HG03575 (cell line): ENCODE results near the gene IMMP2L.
A peak's percentile ranks its signal among the peaks of the same experiment; 100 is the strongest.
"Not testable (repeated sequence)": the region's sequence is repeated elsewhere in the genome, so short reads cannot be mapped to it uniquely, and the experiment has no call there.

Source experiments
- ATAC-seq: cut with Tn5 transposase; IDR thresholded peaks from one replicate; pipeline ENCODE4 v1.9.1; 2021; ENCODE audit not compliant: unreplicated experiment, insufficient number of reproducible peaks, low FRiP score; ENCODE audit errors: extremely low read depth

Gene IMMP2L

DNA sequence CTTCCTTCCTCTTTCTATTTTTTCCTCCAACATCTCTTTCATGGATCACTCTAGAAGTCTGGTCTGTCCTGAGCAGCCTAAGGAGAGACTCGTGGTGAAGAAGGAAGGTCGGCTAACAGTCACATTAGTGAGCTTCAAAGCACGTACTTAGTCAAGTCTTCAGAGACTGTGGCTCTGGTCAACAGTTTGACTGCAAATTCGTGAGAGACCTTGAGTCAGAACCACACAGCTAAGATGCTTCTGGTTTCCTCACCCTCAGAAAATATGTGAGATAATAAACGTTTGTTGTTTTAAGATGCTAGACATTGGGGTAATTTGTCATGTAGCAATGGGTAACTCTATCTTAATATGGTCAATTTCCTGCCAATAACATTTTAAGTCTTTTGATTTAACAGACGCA is 597.5 kb downstream of the IMMP2L start:
- ATAC-seq, result no peak

DNA sequence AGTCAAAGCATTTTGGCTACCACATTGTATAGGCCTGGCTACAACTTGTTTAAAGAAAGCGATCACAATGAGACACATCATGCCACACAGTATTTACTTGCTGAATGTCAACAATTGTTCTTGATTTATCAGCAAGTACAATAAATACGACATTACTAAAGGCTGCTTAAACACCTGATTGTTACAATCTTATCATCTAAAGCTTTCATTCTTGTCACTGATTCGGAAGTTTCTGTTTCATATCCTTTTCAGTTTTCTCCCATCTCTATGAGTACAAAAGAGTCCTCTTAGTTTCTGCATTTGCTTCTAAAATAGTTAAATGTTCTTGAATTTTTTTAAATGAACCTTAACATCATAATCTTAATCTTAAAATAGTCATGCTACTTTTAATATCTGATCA is 599.5 kb downstream of the IMMP2L start:
- ATAC-seq, result no peak

DNA sequence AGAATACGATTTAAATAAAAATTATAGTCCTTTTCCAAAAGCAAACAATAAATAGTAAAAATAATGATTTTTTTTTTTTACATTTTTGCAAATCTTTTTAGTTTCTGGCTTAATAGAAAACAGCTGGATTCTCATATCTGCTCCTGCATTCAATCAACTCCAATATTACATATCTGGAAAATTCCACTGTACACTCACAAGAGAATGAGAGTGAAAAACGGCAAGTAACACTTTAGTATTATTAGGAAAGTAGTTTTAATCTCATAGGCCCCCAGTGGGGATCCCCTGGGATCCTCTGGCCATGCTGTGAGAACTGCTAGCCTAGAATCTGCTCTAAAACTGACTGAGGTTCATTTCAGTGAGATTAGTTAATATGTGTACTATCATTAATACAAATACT is 599.9 kb downstream of the IMMP2L start:
- no peak for ATAC-seq

DNA sequence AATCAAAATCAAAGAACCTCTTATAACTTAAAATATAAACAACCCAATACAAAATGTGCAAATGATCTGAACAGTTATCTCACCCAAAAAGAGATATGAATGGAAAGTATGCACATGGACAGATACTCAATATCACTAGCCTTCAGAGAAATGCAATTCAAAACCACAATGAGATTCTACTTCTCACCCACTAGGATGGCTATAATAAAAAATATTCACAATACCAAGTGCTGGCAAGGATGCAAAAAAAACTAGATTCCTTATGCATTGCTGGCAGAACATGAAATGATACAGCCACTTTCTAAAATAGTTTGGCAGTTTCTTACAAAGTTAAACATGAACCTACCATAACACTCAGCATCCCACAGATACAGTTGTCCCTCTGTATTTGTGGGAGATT is 601.5 kb downstream of the IMMP2L start:
- ATAC-seq, result no peak

DNA sequence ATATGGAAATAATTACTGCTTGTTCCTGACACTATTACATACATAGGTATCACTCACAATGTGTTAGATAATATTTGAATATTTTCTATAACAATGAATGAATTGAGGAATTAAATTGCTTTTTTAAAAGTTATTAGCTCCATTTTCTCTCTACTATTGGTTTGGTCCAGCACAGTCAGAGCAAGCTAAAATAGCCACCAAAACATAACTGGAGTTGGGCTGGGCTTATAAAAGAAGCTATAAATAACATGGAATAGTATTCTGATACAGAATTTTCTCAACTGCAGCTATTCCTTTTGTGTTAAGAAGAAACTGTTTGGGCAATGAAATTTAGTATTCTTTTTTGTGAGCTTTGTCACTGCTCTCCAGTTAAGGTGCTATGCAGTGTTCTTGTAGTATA is 614.0 kb downstream of the IMMP2L start:
- no peak for ATAC-seq

DNA sequence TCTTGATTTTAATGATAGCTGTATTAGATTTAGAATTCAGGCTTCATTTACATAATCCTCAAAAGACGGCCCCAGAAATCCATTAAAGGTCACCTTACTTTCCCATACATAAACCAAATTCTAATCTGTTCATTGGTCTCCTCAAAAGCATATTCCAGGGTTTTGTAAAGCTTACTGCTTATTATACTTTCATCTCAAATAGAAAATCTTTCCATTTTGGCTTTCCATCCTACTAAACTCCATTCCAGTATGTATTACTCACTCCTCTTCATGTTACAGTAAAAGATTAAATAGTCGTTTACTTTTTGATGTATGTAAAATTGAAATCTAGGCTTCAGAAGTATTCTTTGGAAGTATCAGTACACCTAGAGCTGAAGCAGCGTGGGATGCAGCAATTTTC is 614.9 kb downstream of the IMMP2L start:
- no peak for ATAC-seq

DNA sequence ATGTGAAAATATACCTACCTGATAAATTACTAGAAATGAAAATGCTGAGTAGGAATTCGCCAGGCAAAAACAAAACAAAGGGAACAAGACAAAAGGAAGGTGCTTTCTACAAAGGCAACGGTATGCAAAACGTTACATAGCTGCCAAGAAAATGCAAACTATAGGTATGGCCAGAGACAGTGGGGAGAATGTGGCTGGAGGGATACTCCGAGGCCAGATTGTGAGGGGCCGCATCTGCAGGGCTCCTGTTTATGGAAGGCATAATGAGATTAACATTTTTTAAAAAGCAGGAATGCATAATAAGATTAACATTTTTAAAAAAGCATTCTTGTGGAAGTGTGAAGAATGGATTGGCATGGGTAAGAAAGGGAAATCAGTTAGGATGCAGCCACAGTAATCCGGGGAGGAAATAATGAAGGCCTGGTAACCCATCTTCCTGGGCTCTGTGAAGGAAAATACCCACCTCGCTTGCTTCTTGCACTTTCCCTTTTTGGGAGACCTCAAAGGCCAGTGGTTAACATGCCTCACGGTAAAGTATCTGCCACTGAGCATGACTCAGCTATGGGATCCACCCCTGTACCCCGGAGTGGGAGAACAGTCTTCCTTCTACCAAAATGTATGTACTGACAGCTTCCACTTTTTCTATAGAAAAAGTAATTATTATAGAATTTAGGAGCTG is 617.2 kb downstream of the IMMP2L start:
- ATAC-seq, result no peak

DNA sequence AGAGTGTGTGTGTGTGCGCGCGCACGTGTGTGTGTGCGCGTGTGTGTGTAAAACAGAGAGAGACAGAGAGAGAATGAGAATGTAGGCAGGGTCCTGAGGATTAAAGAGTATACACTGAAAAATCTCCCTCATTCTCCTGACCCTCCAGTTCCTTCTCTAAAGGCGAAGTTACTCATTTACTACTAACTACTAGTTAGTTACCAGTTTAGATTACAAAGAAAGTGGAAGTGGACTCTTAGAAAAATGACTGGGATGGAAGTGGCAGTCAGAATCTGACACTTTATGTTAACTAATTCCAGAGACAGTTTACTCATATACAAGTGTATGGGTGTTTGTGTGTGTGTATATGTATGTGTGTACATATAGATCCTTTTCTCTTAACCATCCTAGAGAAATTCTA is 617.8 kb downstream of the IMMP2L start:
- ATAC-seq, result no peak

DNA sequence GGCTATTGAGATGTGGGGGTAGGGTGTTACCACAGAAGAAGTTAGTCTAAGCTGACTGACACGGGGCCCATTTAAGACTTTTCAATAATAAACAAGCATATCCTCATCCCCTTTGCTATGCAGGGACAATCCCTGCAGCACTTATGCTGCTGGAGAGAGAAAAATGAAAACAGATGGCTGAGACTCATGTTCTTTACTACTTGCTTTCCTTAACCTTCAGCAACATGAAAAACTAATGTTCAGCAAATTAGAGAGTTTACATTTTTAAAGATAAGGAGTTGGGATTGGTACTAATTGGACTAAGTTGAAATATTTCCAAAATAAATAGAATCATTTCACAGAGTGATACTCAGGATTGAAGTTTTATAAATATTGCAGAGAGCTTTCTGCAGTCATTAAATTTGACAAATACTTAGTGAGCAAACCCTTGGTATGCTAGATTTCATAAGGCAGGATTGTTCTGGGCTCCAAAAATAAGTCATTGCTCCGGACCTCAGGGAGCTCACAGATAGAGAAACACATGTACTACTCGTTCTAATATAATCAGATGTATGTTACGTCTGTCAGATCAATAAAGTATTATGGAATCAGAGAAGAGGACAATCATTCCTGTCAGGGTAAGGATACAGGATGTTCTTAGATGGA is 618.5 kb downstream of the IMMP2L start:
- no peak for ATAC-seq

DNA sequence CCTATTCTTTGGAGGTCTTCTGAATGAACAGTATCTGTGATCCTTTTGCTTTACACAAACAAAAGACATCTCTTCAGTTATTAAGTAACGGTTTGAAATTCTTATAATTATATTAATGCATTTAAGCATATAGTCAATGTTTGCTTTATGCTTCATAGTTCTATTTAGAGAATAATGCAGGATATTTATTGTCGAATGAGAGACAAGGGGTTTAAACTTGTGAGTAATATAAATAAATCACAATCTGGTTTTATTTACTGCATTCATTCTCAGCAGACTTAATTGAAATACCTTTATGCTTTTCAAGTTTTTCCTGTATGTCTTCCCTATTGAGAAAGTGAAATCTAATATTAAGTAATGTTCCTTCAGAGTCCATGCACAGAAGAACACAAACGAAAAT is 620.9 kb downstream of the IMMP2L start:
- ATAC-seq, result no peak

DNA sequence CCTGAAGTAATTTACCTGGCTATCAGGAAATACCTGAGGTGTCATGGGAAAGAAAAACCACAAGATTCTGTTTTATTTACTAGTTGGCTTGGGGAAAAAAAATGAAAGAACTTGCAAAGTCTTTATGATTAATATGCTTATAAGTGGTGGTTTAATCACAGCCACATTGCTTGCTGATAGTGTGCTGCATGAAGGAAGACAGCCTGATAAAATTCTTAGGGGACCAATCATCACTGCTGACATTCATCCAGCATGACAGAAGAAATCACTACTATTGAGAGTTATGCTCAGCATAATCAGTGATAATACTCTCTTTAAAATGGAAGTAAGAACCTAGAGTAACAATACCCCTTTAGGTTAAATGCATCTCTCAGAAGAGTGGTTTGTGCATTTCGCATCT is 621.5 kb downstream of the IMMP2L start:
- ATAC-seq, result no peak

DNA sequence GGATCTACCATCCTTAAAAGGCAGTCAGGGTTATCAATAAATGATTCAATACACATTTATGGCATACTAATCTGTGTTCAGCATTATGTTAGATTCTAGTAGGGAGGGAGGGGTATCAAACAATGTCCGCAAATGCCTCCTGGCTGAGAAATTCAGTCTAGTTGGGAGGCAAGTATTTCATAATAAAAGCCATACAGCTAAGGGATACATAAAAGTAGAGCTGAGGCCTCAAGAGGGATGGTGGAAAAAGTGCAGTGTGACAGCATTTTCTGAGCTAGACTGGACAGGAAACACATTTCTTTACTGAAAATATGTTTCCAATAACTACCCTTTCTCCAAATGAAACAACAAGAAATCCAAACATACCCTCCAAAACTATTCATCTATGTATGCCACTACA is 624.1 kb downstream of the IMMP2L start:
- ATAC-seq, result no peak

DNA sequence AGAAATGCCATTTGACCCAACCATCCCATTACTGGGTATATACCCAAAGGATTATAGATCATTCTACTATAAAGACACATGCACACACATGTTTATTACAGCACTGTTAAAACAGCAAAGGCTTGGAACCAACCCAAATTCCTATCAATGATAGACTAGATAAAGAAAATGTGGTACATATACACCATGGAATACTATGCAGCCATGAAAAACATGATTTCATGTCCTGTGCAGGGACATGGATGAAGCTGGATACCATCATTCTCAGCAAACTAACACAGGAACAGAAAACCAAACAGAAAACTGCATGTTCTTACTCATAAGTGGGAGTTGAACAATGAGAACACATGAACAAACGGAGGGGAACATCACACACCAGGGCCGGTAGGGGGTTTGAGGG is 625.6 kb downstream of the IMMP2L start:
- ATAC-seq, result not testable (repeated sequence)

DNA sequence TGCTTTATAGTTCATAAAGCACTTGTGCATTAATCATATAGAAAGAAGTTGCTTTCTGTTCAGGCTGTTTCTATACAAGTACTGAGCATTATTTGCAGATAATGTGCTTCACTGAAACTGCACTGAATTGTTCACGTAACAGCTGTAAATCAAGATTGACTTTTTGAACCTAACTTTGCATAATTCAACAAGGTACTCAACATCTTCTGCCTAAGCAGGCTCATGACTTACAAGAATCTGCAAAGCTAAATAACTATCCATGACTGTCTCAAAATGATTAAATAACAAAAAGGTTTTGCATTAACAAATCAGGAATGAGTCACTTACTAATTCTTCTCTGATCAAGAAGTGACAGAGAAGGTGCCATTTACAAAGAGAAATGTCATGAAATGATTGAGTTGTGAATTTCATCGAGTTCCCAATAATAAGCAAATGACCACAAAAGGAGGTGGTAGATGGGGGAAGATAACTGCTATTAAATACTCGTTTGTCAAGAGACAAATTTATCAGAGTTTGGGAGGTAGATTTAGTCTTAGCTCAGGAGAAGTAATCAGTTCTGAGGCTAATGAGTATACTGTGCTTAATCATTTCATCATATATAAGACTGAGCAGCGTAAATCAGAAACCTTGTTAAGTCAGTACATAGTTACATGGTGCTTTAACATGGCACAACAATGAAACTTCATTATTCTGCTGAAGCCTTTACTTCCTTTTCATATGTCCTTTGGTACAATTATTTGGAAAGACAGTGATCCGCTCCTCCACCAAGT is 632.6 kb downstream of the IMMP2L start:
- no peak for ATAC-seq

DNA sequence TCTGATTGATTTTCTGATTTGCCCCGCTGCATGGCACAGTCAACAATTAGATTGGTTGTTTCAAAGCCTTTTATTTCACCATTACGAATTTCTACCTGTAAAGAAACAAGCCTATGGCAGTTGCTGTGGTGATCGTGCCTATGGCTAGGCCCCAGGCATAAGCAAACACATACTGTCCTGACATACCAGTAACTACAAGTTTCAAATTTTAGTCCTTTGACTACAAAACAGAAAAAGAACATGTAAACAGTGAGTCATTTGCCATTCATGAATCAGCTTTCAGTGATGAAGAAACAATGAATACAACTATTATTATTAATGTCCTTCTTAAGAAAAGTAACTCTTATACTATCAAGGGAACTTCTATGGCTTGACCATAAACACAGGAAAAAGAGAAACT is 639.4 kb downstream of the IMMP2L start:
- ATAC-seq, result no peak

DNA sequence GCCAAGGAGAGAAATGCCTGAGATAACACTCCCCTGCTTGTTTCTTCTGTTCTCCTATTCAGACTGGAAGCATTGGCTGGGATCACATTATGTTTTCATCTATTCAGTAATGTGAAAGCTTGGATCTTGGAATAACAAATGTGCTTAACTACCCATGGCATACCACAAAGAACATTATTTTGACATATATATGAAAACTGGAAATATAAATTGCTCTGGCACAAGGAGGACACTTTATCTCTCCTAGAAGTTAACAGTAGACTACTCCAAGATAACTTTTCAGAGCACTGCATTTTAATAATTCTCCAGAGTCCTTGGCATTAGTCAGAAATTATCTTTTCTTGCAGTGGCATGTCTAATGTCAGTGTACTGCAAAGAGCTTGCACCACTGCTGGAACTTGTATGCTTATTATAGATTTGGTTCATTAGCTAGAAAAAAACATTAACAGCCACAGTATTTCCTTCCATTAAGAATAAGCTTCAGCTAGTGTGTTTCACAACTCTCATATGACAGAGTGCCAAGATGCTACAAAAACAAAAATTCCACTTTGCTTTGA is 640.6 kb downstream of the IMMP2L start:
- ATAC-seq, result no peak

DNA sequence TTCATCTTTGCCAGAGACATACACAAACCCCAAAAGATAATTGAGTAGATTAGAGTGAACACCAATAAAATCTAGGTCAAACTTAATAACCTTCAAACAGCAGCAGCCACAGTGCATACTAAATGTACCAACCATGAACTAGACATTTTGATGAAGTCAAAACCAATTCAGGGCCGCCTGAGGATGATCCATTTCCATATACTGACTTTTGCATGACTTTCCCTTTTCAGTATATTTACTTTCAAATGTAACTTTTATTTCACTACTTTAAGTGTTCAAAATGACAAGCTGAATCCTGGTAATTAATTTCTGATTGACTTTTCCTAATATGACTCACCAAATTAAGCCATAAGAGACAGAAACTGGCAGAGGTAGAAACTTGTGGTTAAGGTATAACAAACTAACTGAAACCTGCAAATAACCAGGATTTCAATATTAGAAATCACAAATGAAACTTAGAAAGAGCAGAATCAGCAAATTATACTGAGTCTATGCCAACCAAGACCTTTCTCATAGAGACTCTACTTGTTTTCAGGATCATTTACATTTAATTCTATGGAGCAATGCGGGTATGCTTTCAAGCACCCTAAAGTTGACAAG is 643.2 kb downstream of the IMMP2L start:
- peak; percentile 63 for ATAC-seq

DNA sequence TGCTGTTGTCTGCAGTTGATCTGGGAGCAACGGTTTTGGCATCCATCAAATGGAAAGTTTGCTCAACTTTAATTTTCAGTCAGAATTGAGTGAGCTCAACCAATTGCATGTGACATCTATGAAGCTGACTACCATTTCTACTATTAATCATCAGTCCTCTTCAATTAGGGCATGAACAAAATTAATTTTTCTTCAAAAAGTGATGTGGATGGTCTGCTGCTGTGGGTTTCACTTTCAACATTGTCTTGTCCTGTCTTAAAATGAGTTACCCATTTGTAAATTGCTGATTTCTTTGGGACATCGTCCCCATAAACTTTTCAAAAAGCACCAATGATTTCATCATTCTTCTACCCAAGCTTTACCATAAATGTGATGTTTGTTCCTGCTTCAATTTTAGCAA is 648.0 kb downstream of the IMMP2L start:
- no peak for ATAC-seq

DNA sequence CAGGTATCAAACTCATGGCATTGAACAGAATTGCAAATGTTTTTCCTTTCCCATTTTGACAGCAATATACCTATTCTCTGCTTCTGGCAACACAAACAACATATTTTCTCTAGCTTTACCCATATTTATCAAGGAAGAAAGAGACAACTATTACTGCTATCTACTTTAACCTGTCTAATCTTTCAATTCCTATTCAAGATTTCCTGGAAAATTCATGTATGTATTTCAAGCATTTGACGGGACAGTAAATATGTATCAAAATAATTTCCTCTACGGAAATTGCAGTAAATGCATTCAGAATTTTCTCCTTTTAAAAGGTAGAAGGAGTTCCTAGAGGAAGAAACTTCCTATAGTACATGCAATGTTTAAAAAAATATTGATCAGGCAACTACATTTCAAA is 650.7 kb downstream of the IMMP2L start:
- ATAC-seq, result no peak

DNA sequence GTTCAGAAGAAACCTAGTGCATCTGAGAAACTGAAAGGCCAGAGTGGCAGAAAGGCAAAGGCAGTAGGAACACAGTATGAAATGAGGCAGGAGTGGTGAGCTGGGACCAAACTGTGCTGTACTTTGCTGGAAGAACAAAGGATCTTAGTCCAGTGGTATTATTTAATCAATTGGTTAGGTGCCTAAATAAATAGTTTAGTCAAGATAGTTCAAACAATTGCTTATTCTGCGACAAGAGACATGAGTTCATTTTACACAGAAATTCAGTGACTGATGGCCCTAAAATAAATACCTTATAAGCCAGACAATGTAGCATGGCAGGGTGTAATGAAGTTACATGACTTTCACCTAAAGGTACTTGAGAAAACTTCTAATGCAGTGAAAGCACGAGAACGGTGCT is 653.2 kb downstream of the IMMP2L start:
- ATAC-seq, result no peak
